ENCODE data around the gene PRICKLE2. TPM values are rescaled to one million over a fixed set of nuclear protein-coding genes. Genes with fewer than 3 reads are reported as not detected.

PRICKLE2 gene
- total RNA-seq, 4 donors from 2014 or later = 71.8 to 99.9 (median 84.4) TPM

GRCh38 chr3:64111872-64112271 lies 113.4 kb downstream of the PRICKLE2 start:
- no peak overlapping the region for H3K27ac ChIP-seq (replicated peaks in 1 of 4)
- DNase-seq (ENCODE audit: extremely low spot score) = no peak

DNA sequence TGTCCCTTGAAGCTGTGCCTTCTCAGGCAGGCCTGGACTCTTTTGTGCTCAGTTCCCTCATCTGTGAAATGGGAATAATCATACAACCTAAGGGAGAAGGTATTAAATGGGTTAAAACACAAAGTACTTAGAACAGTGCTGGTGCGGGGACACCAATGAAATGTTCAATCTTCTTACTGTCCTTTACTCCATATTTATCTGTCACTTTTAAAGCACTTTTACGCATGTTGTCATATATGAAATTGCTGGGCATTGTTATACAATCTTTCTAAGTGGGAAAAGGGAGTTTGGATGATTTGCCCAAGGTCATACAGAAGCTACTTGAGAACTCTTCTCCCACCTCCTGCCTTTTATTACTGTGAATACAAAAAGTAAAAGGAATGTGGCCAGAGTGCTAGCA lies 114.2 kb downstream of the PRICKLE2 start:
- Histone ChIP-seq H3K4me1 (peaks cover 0 to 68% (median 56%) of the 10 kb centered on the region in 4 donors), H3K9me3 (peaks cover 0 to 7% (median 0%) of the 10 kb centered on the region in 4 donors), H3K27me3 (no peaks in the 10 kb centered on the region), H3K4me3 (no peak overlapping the region), H3K36me3 (peaks cover 0 to 7% (median 0%) of the 10 kb centered on the region in 4 donors), H3K27ac (replicated peaks in 1 of 4) (no peak overlapping the region)
- WGBS = 95% methylated on average over 2 of the region's 2 CpGs
- intact Hi-C loops (cut with DNase I) = no loop called here
- TF ChIP-seq POLR2A (IDR thresholded peaks at IDR 0.05; ENCODE audit: low read depth) (no peak), POLR2AphosphoS5 (IDR thresholded peaks at IDR 0.05) (no peak), EP300 (IDR thresholded peaks at IDR 0.05) (no peak)
- TF ChIP-seq, protein P1, sequence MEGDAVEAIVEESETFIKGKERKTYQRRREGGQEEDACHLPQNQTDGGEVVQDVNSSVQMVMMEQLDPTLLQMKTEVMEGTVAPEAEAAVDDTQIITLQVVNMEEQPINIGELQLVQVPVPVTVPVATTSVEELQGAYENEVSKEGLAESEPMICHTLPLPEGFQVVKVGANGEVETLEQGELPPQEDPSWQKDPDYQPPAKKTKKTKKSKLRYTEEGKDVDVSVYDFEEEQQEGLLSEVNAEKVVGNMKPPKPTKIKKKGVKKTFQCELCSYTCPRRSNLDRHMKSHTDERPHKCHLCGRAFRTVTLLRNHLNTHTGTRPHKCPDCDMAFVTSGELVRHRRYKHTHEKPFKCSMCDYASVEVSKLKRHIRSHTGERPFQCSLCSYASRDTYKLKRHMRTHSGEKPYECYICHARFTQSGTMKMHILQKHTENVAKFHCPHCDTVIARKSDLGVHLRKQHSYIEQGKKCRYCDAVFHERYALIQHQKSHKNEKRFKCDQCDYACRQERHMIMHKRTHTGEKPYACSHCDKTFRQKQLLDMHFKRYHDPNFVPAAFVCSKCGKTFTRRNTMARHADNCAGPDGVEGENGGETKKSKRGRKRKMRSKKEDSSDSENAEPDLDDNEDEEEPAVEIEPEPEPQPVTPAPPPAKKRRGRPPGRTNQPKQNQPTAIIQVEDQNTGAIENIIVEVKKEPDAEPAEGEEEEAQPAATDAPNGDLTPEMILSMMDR (IDR thresholded peaks at IDR 0.05) = no peak
- DNase-seq (ENCODE audit: extremely low spot score) = no peak

More at GRCh38 chr3:64111872-64112271, 113.4 kb downstream of the PRICKLE2 start:
- 95% methylated on average over 2 of the region's 2 CpGs for WGBS
- no peak overlapping the region for H3K4me3 ChIP-seq
- H3K27me3 ChIP-seq = no peaks in the 10 kb centered on the region
- H3K36me3 ChIP-seq = peaks cover 0 to 7% (median 0%) of the 10 kb centered on the region in 4 donors
- TF ChIP-seq POLR2AphosphoS5 (IDR thresholded peaks at IDR 0.05) (no peak), POLR2A (IDR thresholded peaks at IDR 0.05; ENCODE audit: low read depth) (no peak), EP300 (IDR thresholded peaks at IDR 0.05) (no peak)
- TF ChIP-seq, protein P1 (IDR thresholded peaks at IDR 0.05) = no peak
- intact Hi-C loops (cut with DNase I) = no loop called here
- peaks cover 0 to 61% (median 49%) of the 10 kb centered on the region in 4 donors for H3K4me1 ChIP-seq
- peaks cover 0 to 7% (median 0%) of the 10 kb centered on the region in 4 donors for H3K9me3 ChIP-seq

GRCh38 chr3:64110071-64110470 lies 115.2 kb downstream of the PRICKLE2 start:
- intact Hi-C loops (cut with DNase I) = no loop called here
- no peak for TF ChIP-seq POLR2A (IDR thresholded peaks at IDR 0.05; ENCODE audit: low read depth)
- TF ChIP-seq, protein P1 (IDR thresholded peaks at IDR 0.05) = no peak
- TF ChIP-seq POLR2AphosphoS5 (IDR thresholded peaks at IDR 0.05) = no peak
- no peak for TF ChIP-seq EP300 (IDR thresholded peaks at IDR 0.05)

GRCh38 chr3:64109438-64109837 lies 115.8 kb downstream of the PRICKLE2 start:
- no peak for DNase-seq (ENCODE audit: extremely low spot score)
- WGBS = 92% methylated on average over 1 of the region's 1 CpG
- H3K4me1 ChIP-seq = peaks cover 0 to 82% (median 71%) of the 10 kb centered on the region in 4 donors

More at GRCh38 chr3:64110071-64110470, 115.2 kb downstream of the PRICKLE2 start:
- 78% methylated on average over 1 of the region's 1 CpG for WGBS
- peaks cover 0 to 79% (median 65%) of the 10 kb centered on the region in 4 donors for H3K4me1 ChIP-seq
- H3K27me3 ChIP-seq = no peaks in the 10 kb centered on the region
- H3K4me3 ChIP-seq = no peak overlapping the region
- peaks cover 0 to 7% (median 0%) of the 10 kb centered on the region in 4 donors for H3K9me3 ChIP-seq
- peak overlapping the region in 1 of 4 donors; percentile 14 for H3K27ac ChIP-seq (replicated peaks in 1 of 4)
- DNase-seq (ENCODE audit: extremely low spot score) = no peak
- peaks cover 0 to 7% (median 0%) of the 10 kb centered on the region in 4 donors for H3K36me3 ChIP-seq

More at GRCh38 chr3:64109438-64109837, 115.8 kb downstream of the PRICKLE2 start:
- no peaks in the 10 kb centered on the region for H3K27me3 ChIP-seq
- H3K4me3 ChIP-seq = no peak overlapping the region
- intact Hi-C loops (cut with DNase I) = no loop called here
- H3K36me3 ChIP-seq = peaks cover 0 to 7% (median 0%) of the 10 kb centered on the region in 4 donors
- peaks cover 0 to under 1% (median 0%) of the 10 kb centered on the region in 4 donors for H3K9me3 ChIP-seq
- peak overlapping the region in 2 of 4 donors; percentile 12 to 47 for H3K27ac ChIP-seq (replicated peaks in 1 of 4)
- no peak for TF ChIP-seq EP300 (IDR thresholded peaks at IDR 0.05)
- TF ChIP-seq, protein P1 (IDR thresholded peaks at IDR 0.05) = no peak
- TF ChIP-seq POLR2A (IDR thresholded peaks at IDR 0.05; ENCODE audit: low read depth) = no peak
- no peak for TF ChIP-seq POLR2AphosphoS5 (IDR thresholded peaks at IDR 0.05)

All from esophagus muscularis mucosa (tissue), 4 donors.